GM23338 (cell line): ENCODE results near the gene MACIR. TPM values are rescaled to one million over a fixed set of nuclear protein-coding genes. Genes with fewer than 3 reads are reported as not detected.

ENCODE experiments used
- ATAC-seq: fragments of 200-7000 bp; cut with Tn5 transposase; 3 replicates; pipeline ENCODE4 v1.9.1; 2020
- DNase-seq: peaks from one replicate; pipeline ENCODE4 v3.0.0-alpha.2; 2015; ENCODE audit warnings: low spot score
- H2AFZ ChIP-seq: fragments of 200-600 bp; sonication (generic); 2 replicates; pipeline ENCODE4 v1.8.0; 2016; ENCODE audit warnings: antibody characterized with exemption, mild to moderate bottlenecking, moderate library complexity
- H3F3A ChIP-seq: fragments of 200-600 bp; sonication (generic); replicated peaks from 2 replicates; pipeline ENCODE4 v1.8.0; 2017; ENCODE audit warnings: antibody characterized with exemption, mixed run types, low read depth
- H3K27ac ChIP-seq: fragments of 200-600 bp; sonication (generic); 2 replicates; pipeline ENCODE4 v1.6.1; 2016; ENCODE audit warnings: low read depth
- H3K27me3 ChIP-seq: fragments of 200-600 bp; sonication (generic); 2 replicates; pipeline ENCODE4 v1.8.0; 2016; ENCODE audit warnings: mild to moderate bottlenecking, mixed run types, moderate library complexity; ENCODE audit not compliant: insufficient read depth
- H3K36me3 ChIP-seq: fragments of 200-600 bp; sonication (generic); 2 replicates; pipeline ENCODE4 v1.8.0; 2016; ENCODE audit warnings: mild to moderate bottlenecking; ENCODE audit not compliant: insufficient read depth
- H3K4me1 ChIP-seq: fragments of 200-600 bp; sonication (generic); 2 replicates; pipeline ENCODE4 v1.8.0; 2016; ENCODE audit warnings: mild to moderate bottlenecking, moderate library complexity; ENCODE audit not compliant: insufficient read depth
- H3K4me2 ChIP-seq: fragments of 200-600 bp; sonication (generic); 2 replicates; pipeline ENCODE4 v1.7.1; 2017; ENCODE audit warnings: mixed run types
- H3K4me3 ChIP-seq: fragments of 200-600 bp; sonication (generic); 2 replicates; pipeline ENCODE4 v1.6.1; 2016; ENCODE audit warnings: mixed run types
- H3K79me2 ChIP-seq: fragments of 200-600 bp; sonication (generic); replicated peaks from 2 replicates; pipeline ENCODE4 v1.8.0; 2017; ENCODE audit warnings: mild to moderate bottlenecking; ENCODE audit not compliant: insufficient read depth
- H3K9me2 ChIP-seq: fragments of 200-600 bp; sonication (generic); 2 replicates; pipeline ENCODE4 v1.8.0; 2017; ENCODE audit not compliant: insufficient read depth
- H4K20me1 ChIP-seq: fragments of 200-600 bp; sonication (generic); replicated peaks from 2 replicates; pipeline ENCODE4 v1.8.0; 2017; ENCODE audit warnings: mild to moderate bottlenecking; ENCODE audit not compliant: insufficient read depth
- H3K27ac Mint-ChIP-seq: 2 replicates; pipeline ENCODE4 v1.8.0; 2020; ENCODE audit warnings: inconsistent platforms, mild to moderate bottlenecking, moderate library complexity, mixed read lengths
- H3K27me3 Mint-ChIP-seq: 3 replicates; pipeline ENCODE4 v1.8.0; 2022; ENCODE audit warnings: low read depth, mild to moderate bottlenecking, moderate library complexity, mixed read lengths, inconsistent platforms; ENCODE audit not compliant: insufficient read depth, poor library complexity
- H3K36me3 Mint-ChIP-seq: 3 replicates; pipeline ENCODE4 v1.8.0; 2021; ENCODE audit warnings: low read depth, mild to moderate bottlenecking, inconsistent platforms, moderate library complexity, mixed read lengths
- H3K4me1 Mint-ChIP-seq: 3 replicates; pipeline ENCODE4 v1.8.0; 2020; ENCODE audit warnings: mild to moderate bottlenecking, inconsistent platforms, mixed read lengths
- H3K4me3 Mint-ChIP-seq: 3 replicates; pipeline ENCODE4 v1.8.0; 2021; ENCODE audit warnings: moderate library complexity, mild to moderate bottlenecking, inconsistent platforms, mixed read lengths
- H3K9me3 Mint-ChIP-seq: 3 replicates; pipeline ENCODE4 v1.8.0; 2020; ENCODE audit warnings: moderate library complexity, mild to moderate bottlenecking, inconsistent platforms, mixed read lengths
- CREB1 ChIP-seq: fragments of 250-450 bp; sonication (Bioruptor Pico); IDR thresholded peaks from 2 replicates; pipeline ENCODE4 v1.5.0; 2020; ENCODE audit warnings: low read depth, mild to moderate bottlenecking, moderate library complexity
- CTCF ChIP-seq, 2 experiments: fragments of 200-600 bp in 1 of 2; sonication (generic) in 1 of 2; conservative IDR thresholded peaks; 2 replicates each; pipeline versions ENCODE4 v1.5.1 to v1.6.1; 2016 to 2017; ENCODE audit warnings: antibody characterized with exemption in 2 of 2, low read depth in 2 of 2, mild to moderate bottlenecking in 2 of 2, moderate library complexity in 1 of 2
- EZH2 ChIP-seq: fragments of 200-600 bp; sonication (generic); IDR thresholded peaks from one replicate; pipeline ENCODE4 v1.8.0; 2017; ENCODE audit warnings: antibody characterized with exemption, mild to moderate bottlenecking, low read depth; ENCODE audit not compliant: unreplicated experiment
- EZH2phosphoT487 ChIP-seq: fragments of 200-600 bp; sonication (generic); IDR thresholded peaks from one replicate; pipeline ENCODE4 v1.8.1; 2018; ENCODE audit warnings: antibody characterized with exemption; ENCODE audit not compliant: unreplicated experiment
- JUNB ChIP-seq: IDR thresholded peaks from one replicate; pipeline ENCODE4 v1.6.1; 2016; ENCODE audit warnings: antibody characterized with exemption; ENCODE audit not compliant: unreplicated experiment
- NANOG ChIP-seq: IDR thresholded peaks from 2 replicates; pipeline ENCODE4 v1.6.1; 2016; ENCODE audit warnings: antibody characterized with exemption, borderline replicate concordance
- POLR2AphosphoS5 ChIP-seq: IDR thresholded peaks from 2 replicates; pipeline ENCODE4 v1.6.1; 2016; ENCODE audit warnings: antibody characterized with exemption, low read depth
- STAT1 ChIP-seq: IDR thresholded peaks from one replicate; pipeline ENCODE4 v1.6.1; 2016; ENCODE audit warnings: antibody characterized with exemption; ENCODE audit not compliant: unreplicated experiment
- ZNF114 ChIP-seq: fragments of 250-450 bp; sonication (Bioruptor Pico); IDR thresholded peaks from 2 replicates; pipeline ENCODE4 v1.5.0; 2020; ENCODE audit warnings: mild to moderate bottlenecking, moderate library complexity
- ZNF331 ChIP-seq: fragments of 250-450 bp; sonication (Bioruptor Pico); IDR thresholded peaks from 2 replicates; pipeline ENCODE4 v1.5.0; 2020; ENCODE audit warnings: low read depth, mild to moderate bottlenecking, moderate library complexity
- polyA plus RNA-seq: library from polyadenylated mRNA; unstranded; fragments of >200 nt; fragmentation: Nextera tagmentation; extraction: Ambion mirVana; gene quantifications from 2 replicates; pipeline ENCODE4 v1.2.1, GENCODE V29; 2016
- total RNA-seq: library from RNA; depleted of rRNA; stranded (reverse); fragments of >200 nt; shearing (Covaris generic); gene quantifications from 2 replicates; pipeline ENCODE4 v1.2.3, GENCODE V29; 2014
- TF ChIP-seq, protein P1 (sequence below): IDR thresholded peaks from one replicate; pipeline ENCODE4 v1.6.1; 2018; ENCODE audit warnings: antibody characterized with exemption; ENCODE audit not compliant: unreplicated experiment
- TF ChIP-seq, protein P2 (sequence below): IDR thresholded peaks from 2 replicates; pipeline ENCODE4 v1.6.1; 2016; ENCODE audit warnings: antibody characterized with exemption

The MACIR gene
- total and polyA plus RNA-seq, 2 experiments from 2014 or later: 11.7 to 27.6 TPM

- TF ChIP-seq, protein P1, sequence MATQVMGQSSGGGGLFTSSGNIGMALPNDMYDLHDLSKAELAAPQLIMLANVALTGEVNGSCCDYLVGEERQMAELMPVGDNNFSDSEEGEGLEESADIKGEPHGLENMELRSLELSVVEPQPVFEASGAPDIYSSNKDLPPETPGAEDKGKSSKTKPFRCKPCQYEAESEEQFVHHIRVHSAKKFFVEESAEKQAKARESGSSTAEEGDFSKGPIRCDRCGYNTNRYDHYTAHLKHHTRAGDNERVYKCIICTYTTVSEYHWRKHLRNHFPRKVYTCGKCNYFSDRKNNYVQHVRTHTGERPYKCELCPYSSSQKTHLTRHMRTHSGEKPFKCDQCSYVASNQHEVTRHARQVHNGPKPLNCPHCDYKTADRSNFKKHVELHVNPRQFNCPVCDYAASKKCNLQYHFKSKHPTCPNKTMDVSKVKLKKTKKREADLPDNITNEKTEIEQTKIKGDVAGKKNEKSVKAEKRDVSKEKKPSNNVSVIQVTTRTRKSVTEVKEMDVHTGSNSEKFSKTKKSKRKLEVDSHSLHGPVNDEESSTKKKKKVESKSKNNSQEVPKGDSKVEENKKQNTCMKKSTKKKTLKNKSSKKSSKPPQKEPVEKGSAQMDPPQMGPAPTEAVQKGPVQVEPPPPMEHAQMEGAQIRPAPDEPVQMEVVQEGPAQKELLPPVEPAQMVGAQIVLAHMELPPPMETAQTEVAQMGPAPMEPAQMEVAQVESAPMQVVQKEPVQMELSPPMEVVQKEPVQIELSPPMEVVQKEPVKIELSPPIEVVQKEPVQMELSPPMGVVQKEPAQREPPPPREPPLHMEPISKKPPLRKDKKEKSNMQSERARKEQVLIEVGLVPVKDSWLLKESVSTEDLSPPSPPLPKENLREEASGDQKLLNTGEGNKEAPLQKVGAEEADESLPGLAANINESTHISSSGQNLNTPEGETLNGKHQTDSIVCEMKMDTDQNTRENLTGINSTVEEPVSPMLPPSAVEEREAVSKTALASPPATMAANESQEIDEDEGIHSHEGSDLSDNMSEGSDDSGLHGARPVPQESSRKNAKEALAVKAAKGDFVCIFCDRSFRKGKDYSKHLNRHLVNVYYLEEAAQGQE: no peak
- no peak for TF ChIP-seq NANOG
- no peak for TF ChIP-seq ZNF114 (CRISPR knock-in tag)
- TF ChIP-seq, protein P2, sequence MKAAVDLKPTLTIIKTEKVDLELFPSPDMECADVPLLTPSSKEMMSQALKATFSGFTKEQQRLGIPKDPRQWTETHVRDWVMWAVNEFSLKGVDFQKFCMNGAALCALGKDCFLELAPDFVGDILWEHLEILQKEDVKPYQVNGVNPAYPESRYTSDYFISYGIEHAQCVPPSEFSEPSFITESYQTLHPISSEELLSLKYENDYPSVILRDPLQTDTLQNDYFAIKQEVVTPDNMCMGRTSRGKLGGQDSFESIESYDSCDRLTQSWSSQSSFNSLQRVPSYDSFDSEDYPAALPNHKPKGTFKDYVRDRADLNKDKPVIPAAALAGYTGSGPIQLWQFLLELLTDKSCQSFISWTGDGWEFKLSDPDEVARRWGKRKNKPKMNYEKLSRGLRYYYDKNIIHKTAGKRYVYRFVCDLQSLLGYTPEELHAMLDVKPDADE: no peak
- no peak for TF ChIP-seq JUNB
- TF ChIP-seq ZNF331 (CRISPR knock-in tag): no peak
- no peak for TF ChIP-seq CREB1 (CRISPR knock-in tag)
- TF ChIP-seq POLR2AphosphoS5: no peak
Observed at GRCh38 chr5:103308774-103309173, 50.2 kb downstream of the MACIR start (continued).

- no peaks in the 10 kb centered on the region for H3K27me3 ChIP-seq
- no peak overlapping the region for H3K4me3 Mint-ChIP-seq
- no peak overlapping the region for H3K27ac Mint-ChIP-seq
- TF ChIP-seq CTCF (conservative IDR thresholded peaks at IDR 0.05; ENCODE audit: low read depth in 2 of 2) (no peak), EZH2phosphoT487 (no peak), NANOG (no peak), POLR2AphosphoS5 (no peak), STAT1 (no peak), ZNF331 (CRISPR knock-in tag) (no peak), EZH2 (no peak), ZNF114 (CRISPR knock-in tag) (no peak)
- H2AFZ ChIP-seq: no peak overlapping the region
- no peaks in the 10 kb centered on the region for H3K36me3 Mint-ChIP-seq
- no peaks in the 10 kb centered on the region for H4K20me1 ChIP-seq
- H3K9me3 Mint-ChIP-seq: no peaks in the 10 kb centered on the region
- no peak for DNase-seq
- no peaks in the 10 kb centered on the region for H3K4me1 ChIP-seq
- H3K4me2 ChIP-seq: no peak overlapping the region
- no peaks in the 10 kb centered on the region for H3K79me2 ChIP-seq
- no peaks in the 10 kb centered on the region for H3K4me1 Mint-ChIP-seq
- H3K27ac ChIP-seq: no peak overlapping the region
- no peaks in the 10 kb centered on the region for H3K36me3 ChIP-seq
- H3F3A ChIP-seq: no peaks in the 10 kb centered on the region
- H3K9me2 ChIP-seq: no peaks in the 10 kb centered on the region
- ATAC-seq: no peak
- H3K4me3 ChIP-seq: no peak overlapping the region
- H3K27me3 Mint-ChIP-seq: no peaks in the 10 kb centered on the region
Observed at GRCh38 chr5:103313056-103313455, 54.5 kb downstream of the MACIR start.
